Measurements from ENCODE around the gene TPST2.

- TF ChIP-seq POLR2A (IDR thresholded peaks at IDR 0.05; ENCODE audit: borderline replicate concordance, extremely low read depth, insufficient read depth, insufficient read length) = no peak
- no peak for TF ChIP-seq CTCF (IDR thresholded peaks at IDR 0.05 in 2 of 3, conservative IDR thresholded peaks at IDR 0.05 in 1 of 3; ENCODE audit: borderline replicate concordance in 1 of 3, insufficient read depth in 1 of 3, low read depth in 2 of 3, low read length in 2 of 3)
- TF ChIP-seq SP1 (IDR thresholded peaks at IDR 0.05; ENCODE audit: low read depth) = no peak
- TF ChIP-seq POLR2AphosphoS5 (IDR thresholded peaks at IDR 0.05; ENCODE audit: low read depth, low read length) = no peak
- no peak for TF ChIP-seq EZH2 (IDR thresholded peaks at IDR 0.05)
- no peak for TF ChIP-seq REST (IDR thresholded peaks at IDR 0.05; ENCODE audit: low read depth)
- no peak for TF ChIP-seq EZH2phosphoT487 (IDR thresholded peaks at IDR 0.05; ENCODE audit: borderline replicate concordance)
- TF ChIP-seq SIN3A (IDR thresholded peaks at IDR 0.05; ENCODE audit: low read depth) = no peak
- TF ChIP-seq MAX (IDR thresholded peaks at IDR 0.05) = no peak
- TF ChIP-seq YY1 (IDR thresholded peaks at IDR 0.05; ENCODE audit: extremely low read depth, insufficient replicate concordance, low read depth, low read length) = no peak
- TF ChIP-seq ELF1 (IDR thresholded peaks at IDR 0.05; ENCODE audit: borderline replicate concordance, low read depth) = no peak
- TF ChIP-seq SRF (IDR thresholded peaks at IDR 0.05; ENCODE audit: low read depth) = no peak
- no peak for TF ChIP-seq ATF3 (IDR thresholded peaks at IDR 0.05)
- no peak for TF ChIP-seq ZNF274 (IDR thresholded peaks at IDR 0.05; ENCODE audit: low read depth, low read length)
These were observed 28.0 kb downstream of the TPST2 start for GRCh38 chr22:26561756-26562417.

All from HCT116 (cell line).